Astrocyte of the cerebellum (primary cell): ENCODE results near the gene BICDL2.

Source experiments
- DNase-seq: peaks from one replicate; pipeline ENCODE4 v3.0.0-alpha.2; 2011; ENCODE audit warnings: low read depth
- H3K4me3 ChIP-seq: 2 replicates; pipeline ENCODE4 v1.5.1; 2011; ENCODE audit warnings: mild to moderate bottlenecking, low read depth, low read length, moderate library complexity
- CTCF ChIP-seq: IDR thresholded peaks from 2 replicates; pipeline ENCODE4 v1.5.1; 2012; ENCODE audit warnings: low read length, low read depth, moderate library complexity, mild to moderate bottlenecking; ENCODE audit errors: missing control alignments
- in situ Hi-C: cut with HindIII; loops from 2 replicates; pipeline ENCODE4 v1.10.0; 2017; ENCODE audit warnings: low sequenced_read_pairs

BICDL2 gene

GRCh38 chr16:2985462-2985861, 51.3 kb downstream of the BICDL2 start:
- no peak for DNase-seq
- TF ChIP-seq CTCF, result no peak
- H3K4me3 ChIP-seq, result no peak overlapping the region
- in situ Hi-C loops, result no loop called here

- no peak overlapping the region for H3K4me3 ChIP-seq
- in situ Hi-C loops, result no loop called here
- peak; percentile 82 for TF ChIP-seq CTCF
- DNase-seq, result peak; percentile 48
These were observed 53.0 kb downstream of the BICDL2 start for GRCh38 chr16:2983706-2984136.

- no peak for TF ChIP-seq CTCF
- no peak for DNase-seq
- no peak overlapping the region for H3K4me3 ChIP-seq
- in situ Hi-C loops, result no loop called here
These were observed 54.3 kb downstream of the BICDL2 start for GRCh38 chr16:2982402-2982801.

GRCh38 chr16:2981899-2982250, 54.9 kb downstream of the BICDL2 start:
- TF ChIP-seq CTCF, result no peak
- no peak for DNase-seq
- no peak overlapping the region for H3K4me3 ChIP-seq
- in situ Hi-C loops, result no loop called here

GRCh38 chr16:2981177-2981898, 55.4 kb downstream of the BICDL2 start:
- peak overlapping the region; percentile 68 for H3K4me3 ChIP-seq
- in situ Hi-C loops, result no loop called here
- DNase-seq, result no peak
- no peak for TF ChIP-seq CTCF

- in situ Hi-C loops, result no loop called here
- peak within 1 kb of the TSS; percentile 68 for H3K4me3 ChIP-seq
- no peak for TF ChIP-seq CTCF
- peak; percentile 34 for DNase-seq
These were observed 56.2 kb downstream of the BICDL2 start, which contains the start of gene PKMYT1 for GRCh38 chr16:2980227-2981176. TSS of gene PKMYT1 (minus strand) at chr16:2980446. CDS start at chr16:2979657, 789 bp downstream.
